WTC11 (cell line): ENCODE measurements around the gene PIGR. TPM values are rescaled to one million over a fixed set of nuclear protein-coding genes. Genes with fewer than 3 reads are reported as not detected.

Source experiments
- ATAC-seq: fragments of 200-7000 bp; cut with Tn5 transposase; 2 replicates; pipeline ENCODE4 v1.10.0; 2021; ENCODE audit warnings: mild to moderate bottlenecking, moderate library complexity
- CTCF ChIA-PET: fragments of 300-600 bp; sonication (Branson Sonifier 250); formaldehyde crosslinking; loops from one replicate; lab custom pipeline; 2021; ENCODE audit warnings: antibody characterized with exemption; lab: Charles Lee
- POLR2A ChIA-PET: fragments of 350-600 bp; sonication (Branson Sonifier 250); formaldehyde crosslinking; loops from one replicate; lab custom pipeline; 2021; ENCODE audit warnings: antibody characterized with exemption; lab: Charles Lee
- DNase-seq: peaks from one replicate; pipeline ENCODE4 v3.0.0; 2021; ENCODE audit warnings: low spot score
- H3K27ac Mint-ChIP-seq: 2 replicates; pipeline ENCODE4 v1.8.0; 2021; ENCODE audit warnings: mixed read lengths
- H3K27me3 Mint-ChIP-seq: 2 replicates; pipeline ENCODE4 v1.8.0; 2021; ENCODE audit warnings: low read depth, mild to moderate bottlenecking, moderate library complexity, mixed read lengths
- H3K36me3 Mint-ChIP-seq: 2 replicates; pipeline ENCODE4 v1.8.0; 2021; ENCODE audit warnings: mixed read lengths
- H3K4me1 Mint-ChIP-seq: 2 replicates; pipeline ENCODE4 v1.8.0; 2022; ENCODE audit warnings: mixed read lengths
- H3K4me3 Mint-ChIP-seq: 2 replicates; pipeline ENCODE4 v1.8.0; 2021; ENCODE audit warnings: mild to moderate bottlenecking, moderate library complexity, mixed read lengths
- H3K9me3 Mint-ChIP-seq: 2 replicates; pipeline ENCODE4 v1.8.0; 2021; ENCODE audit warnings: mixed read lengths
- ATF1 ChIP-seq: sonication (generic); formaldehyde crosslinking; IDR thresholded peaks from 2 replicates; pipeline ENCODE4 v1.8.1; 2023; ENCODE audit warnings: mild to moderate bottlenecking, moderate library complexity, missing genetic modification reagents
- E2F4 ChIP-seq: sonication (generic); formaldehyde crosslinking; IDR thresholded peaks from 2 replicates; pipeline ENCODE4 v1.8.1; 2022; ENCODE audit warnings: low read depth, mild to moderate bottlenecking, moderate library complexity, missing genetic modification reagents, borderline replicate concordance
- ESRRA ChIP-seq: sonication (generic); formaldehyde crosslinking; IDR thresholded peaks from 2 replicates; pipeline ENCODE4 v1.8.1; 2022; ENCODE audit warnings: mild to moderate bottlenecking, missing genetic modification reagents, borderline replicate concordance
- FOXP1 ChIP-seq: sonication (generic); formaldehyde crosslinking; IDR thresholded peaks from 2 replicates; pipeline ENCODE4 v1.8.0; 2022; ENCODE audit warnings: missing genetic modification reagents, mild to moderate bottlenecking, moderate library complexity, borderline replicate concordance
- FOXP4 ChIP-seq: sonication (generic); formaldehyde crosslinking; IDR thresholded peaks from 2 replicates; pipeline ENCODE4 v1.8.0; 2022; ENCODE audit warnings: mild to moderate bottlenecking, missing genetic modification reagents
- GTF2I ChIP-seq: fragments of 250-450 bp; sonication (Bioruptor Pico); conservative IDR thresholded peaks from 2 replicates; pipeline ENCODE4 v1.4.0; 2021; ENCODE audit warnings: mild to moderate bottlenecking
- JUN ChIP-seq: sonication (generic); formaldehyde crosslinking; IDR thresholded peaks from 2 replicates; pipeline ENCODE4 v1.8.0; 2023; ENCODE audit warnings: mild to moderate bottlenecking, missing genetic modification reagents
- MAX ChIP-seq: sonication (generic); formaldehyde crosslinking; IDR thresholded peaks from 2 replicates; pipeline ENCODE4 v1.8.0; 2022; ENCODE audit warnings: mild to moderate bottlenecking, missing genetic modification reagents
- NFE2L1 ChIP-seq: sonication (generic); formaldehyde crosslinking; IDR thresholded peaks from 2 replicates; pipeline ENCODE4 v1.8.1; 2023; ENCODE audit warnings: missing genetic modification reagents
- NFYB ChIP-seq: sonication (generic); formaldehyde crosslinking; conservative IDR thresholded peaks from 2 replicates; pipeline ENCODE4 v1.8.0; 2022; ENCODE audit warnings: low read depth, missing genetic modification reagents
- OVOL2 ChIP-seq: fragments of 250-450 bp; sonication (Bioruptor Pico); IDR thresholded peaks from 2 replicates; pipeline ENCODE4 v1.9.0; 2021; ENCODE audit warnings: mild to moderate bottlenecking, borderline replicate concordance
- RELA ChIP-seq: sonication (generic); formaldehyde crosslinking; IDR thresholded peaks from 2 replicates; pipeline ENCODE4 v1.8.1; 2022; ENCODE audit warnings: missing genetic modification reagents, mild to moderate bottlenecking, borderline replicate concordance
- SP1 ChIP-seq: sonication (generic); formaldehyde crosslinking; conservative IDR thresholded peaks from 2 replicates; pipeline ENCODE4 v1.8.1; 2022; ENCODE audit warnings: missing genetic modification reagents
- TEAD1 ChIP-seq: sonication (generic); formaldehyde crosslinking; IDR thresholded peaks from 2 replicates; pipeline ENCODE4 v1.8.0; 2022; ENCODE audit warnings: mild to moderate bottlenecking, missing genetic modification reagents
- USF2 ChIP-seq: sonication (generic); formaldehyde crosslinking; IDR thresholded peaks from 2 replicates; pipeline ENCODE4 v1.8.1; 2023; ENCODE audit warnings: mild to moderate bottlenecking, missing genetic modification reagents, moderate library complexity
- ZNF232 ChIP-seq: sonication (generic); formaldehyde crosslinking; IDR thresholded peaks from 2 replicates; pipeline ENCODE4 v1.8.0; 2022; ENCODE audit warnings: mild to moderate bottlenecking, missing genetic modification reagents
- ZNF416 ChIP-seq: fragments of 250-450 bp; sonication (Bioruptor Pico); IDR thresholded peaks from 2 replicates; pipeline ENCODE4 v1.9.0; 2021; ENCODE audit warnings: mild to moderate bottlenecking, inconsistent platforms
- ZNF423 ChIP-seq: fragments of 250-450 bp; sonication (Bioruptor Pico); IDR thresholded peaks from 2 replicates; pipeline ENCODE4 v2.1.2; 2022; ENCODE audit warnings: mild to moderate bottlenecking, moderate library complexity
- ZNF532 ChIP-seq: fragments of 250-450 bp; sonication (Bioruptor Pico); IDR thresholded peaks from 2 replicates; pipeline ENCODE4 v1.9.0; 2021; ENCODE audit warnings: mild to moderate bottlenecking, borderline replicate concordance
- ZSCAN18 ChIP-seq: fragments of 250-450 bp; sonication (Bioruptor Pico); IDR thresholded peaks from 2 replicates; pipeline ENCODE4 v2.1.2; 2022; ENCODE audit warnings: mild to moderate bottlenecking, moderate library complexity
- total RNA-seq: library from RNA; stranded (reverse); gene quantifications from 3 replicates; pipeline ENCODE4 v1.2.3, GENCODE V29; 2021

Gene PIGR
- total RNA-seq, 1 experiment from 2014 or later = 1.9 TPM

GRCh38 chr1:206974140-206974539 is 27.9 kb upstream of the PIGR start:
- no peaks in the 10 kb centered on the region for H3K36me3 Mint-ChIP-seq
- ChIA-PET POLR2A (no interaction called here), CTCF (interaction anchor here (0.9 to 1.2 kb wide), 3 partner anchors 8 to 165 kb away, joined by 3 to 4 read pairs (median 3); no protein-coding TSS in a partner anchor)
- TF ChIP-seq ATF1 = no peak
- TF ChIP-seq JUN = no peak
- no peak for TF ChIP-seq TEAD1 (CRISPR knock-in tag)
- TF ChIP-seq RELA (CRISPR knock-in tag) = no peak
- no peak for TF ChIP-seq E2F4 (CRISPR knock-in tag)
- TF ChIP-seq ZNF232 (CRISPR knock-in tag) = no peak
- no peak for TF ChIP-seq MAX
- TF ChIP-seq GTF2I (CRISPR knock-in tag) = no peak
- no peak for TF ChIP-seq OVOL2 (CRISPR knock-in tag)
- TF ChIP-seq NFE2L1 (CRISPR knock-in tag) = no peak
- TF ChIP-seq FOXP4 (CRISPR knock-in tag) = no peak
- no peak for TF ChIP-seq ESRRA (CRISPR knock-in tag)
- TF ChIP-seq ZNF416 (CRISPR knock-in tag) = no peak
- no peak for TF ChIP-seq USF2 (CRISPR knock-in tag)
- no peak for TF ChIP-seq ZSCAN18
- H3K9me3 Mint-ChIP-seq = no peaks in the 10 kb centered on the region
- H3K27me3 Mint-ChIP-seq = peaks cover 5% of the 10 kb centered on the region; the same call in 1 of the 2 replicates
- DNase-seq (no peak), ATAC-seq (no peak)
- no peaks in the 10 kb centered on the region for H3K4me1 Mint-ChIP-seq
- H3K27ac Mint-ChIP-seq = no peak overlapping the region
- H3K4me3 Mint-ChIP-seq = no peak overlapping the region

GRCh38 chr1:206972728-206973127 is 26.5 kb upstream of the PIGR start:
- CTCF ChIA-PET = interaction anchor here (1.3 to 2.0 kb wide), 3 partner anchors 11 to 41 kb away, joined by 3 to 6 read pairs (median 4); no protein-coding TSS in a partner anchor

More at GRCh38 chr1:206972728-206973127, 26.5 kb upstream of the PIGR start:
- H3K27ac Mint-ChIP-seq = no peak overlapping the region
- H3K4me3 Mint-ChIP-seq = no peak overlapping the region
- ATAC-seq = no peak
- POLR2A ChIA-PET = no interaction called here
- TF ChIP-seq ZNF532 (no peak), MAX (no peak), FOXP1 (CRISPR knock-in tag) (no peak), ZNF423 (CRISPR knock-in tag) (no peak), SP1 (no peak), NFYB (no peak)
- H3K4me1 Mint-ChIP-seq = no peaks in the 10 kb centered on the region
- no peaks in the 10 kb centered on the region for H3K36me3 Mint-ChIP-seq
- H3K9me3 Mint-ChIP-seq = no peaks in the 10 kb centered on the region
- DNase-seq = no peak
- peaks cover 3% of the 10 kb centered on the region; the same call in 1 of the 2 replicates for H3K27me3 Mint-ChIP-seq
